GM19395 (cell line): ENCODE results near the gene FOXA1.

ENCODE experiments used
- ATAC-seq: cut with Tn5 transposase; IDR thresholded peaks from one replicate; pipeline ENCODE4 v1.9.1; 2021; ENCODE audit warnings: mild to moderate bottlenecking, moderate library complexity; ENCODE audit not compliant: unreplicated experiment

Gene FOXA1

DNA sequence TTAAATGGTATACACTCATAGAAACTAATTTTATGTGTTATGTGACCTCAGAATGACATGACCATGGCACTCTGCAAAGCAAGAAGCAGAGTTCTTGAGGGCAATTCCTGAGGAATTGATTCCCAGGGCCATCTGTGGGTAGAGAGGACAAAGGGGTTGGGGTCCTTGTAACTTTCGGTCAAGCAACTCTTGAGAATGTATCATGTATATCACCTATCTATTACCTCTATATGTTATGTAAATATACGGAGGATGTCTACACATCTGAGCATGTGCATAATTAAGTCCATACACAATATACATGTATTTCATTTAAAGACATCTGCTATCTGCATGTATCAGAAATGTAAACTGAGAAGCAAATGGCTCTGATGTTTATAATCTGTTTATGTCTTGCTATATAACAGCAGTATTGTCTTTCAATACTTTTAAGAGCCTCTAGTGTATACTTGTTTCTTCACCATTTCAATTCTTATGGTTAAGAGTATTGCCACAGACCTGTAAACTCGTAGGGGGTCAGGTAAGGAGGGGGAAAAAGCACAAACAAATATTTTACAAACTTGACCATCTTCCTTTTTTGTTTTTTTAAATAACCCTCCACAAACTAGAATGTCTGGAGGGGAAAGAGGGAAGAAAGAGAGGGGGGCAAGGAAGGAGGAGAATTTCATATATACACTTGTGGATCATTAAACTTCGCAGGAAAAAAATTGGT, 4.5 kb downstream of the FOXA1 start:
- ATAC-seq: no peak

- ATAC-seq: no peak
Measured at GRCh38 chr14:37589715-37590427, 5.2 kb downstream of the FOXA1 start.

GRCh38 chr14:37588956-37589714, 5.9 kb downstream of the FOXA1 start:
- ATAC-seq: no peak

- ATAC-seq: no peak
Measured at GRCh38 chr14:37588667-37588955, 6.4 kb downstream of the FOXA1 start.

- ATAC-seq: no peak
Measured at GRCh38 chr14:37587881-37588666, 7.0 kb downstream of the FOXA1 start.

- no peak for ATAC-seq
Measured at GRCh38 chr14:37587131-37587803, 7.8 kb downstream of the FOXA1 start.

GRCh38 chr14:37586797-37587130, 8.3 kb downstream of the FOXA1 start:
- ATAC-seq: no peak

- no peak for ATAC-seq
Measured at GRCh38 chr14:37585971-37586796, 8.9 kb downstream of the FOXA1 start.

DNA sequence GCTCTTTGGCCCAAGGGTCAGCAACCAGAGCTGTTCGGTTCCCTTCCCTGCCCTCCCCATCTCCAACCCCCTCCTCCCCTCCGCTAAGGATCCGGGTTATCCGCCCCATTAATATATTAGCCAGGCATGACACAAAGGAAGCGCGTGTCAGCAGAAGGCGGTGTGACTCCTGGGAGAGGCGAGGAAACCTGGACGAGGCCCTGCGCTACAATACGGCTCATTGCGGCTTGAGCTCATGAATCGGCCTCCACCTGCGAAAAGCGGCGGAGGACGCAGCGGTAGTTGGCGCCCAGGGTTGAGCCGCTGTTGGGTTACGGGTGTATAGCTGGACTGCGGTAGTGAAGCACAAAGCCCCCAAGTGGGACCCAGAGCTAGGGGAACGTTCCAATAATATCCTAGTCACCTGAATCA, 9.9 kb downstream of the FOXA1 start:
- ATAC-seq: no peak

DNA sequence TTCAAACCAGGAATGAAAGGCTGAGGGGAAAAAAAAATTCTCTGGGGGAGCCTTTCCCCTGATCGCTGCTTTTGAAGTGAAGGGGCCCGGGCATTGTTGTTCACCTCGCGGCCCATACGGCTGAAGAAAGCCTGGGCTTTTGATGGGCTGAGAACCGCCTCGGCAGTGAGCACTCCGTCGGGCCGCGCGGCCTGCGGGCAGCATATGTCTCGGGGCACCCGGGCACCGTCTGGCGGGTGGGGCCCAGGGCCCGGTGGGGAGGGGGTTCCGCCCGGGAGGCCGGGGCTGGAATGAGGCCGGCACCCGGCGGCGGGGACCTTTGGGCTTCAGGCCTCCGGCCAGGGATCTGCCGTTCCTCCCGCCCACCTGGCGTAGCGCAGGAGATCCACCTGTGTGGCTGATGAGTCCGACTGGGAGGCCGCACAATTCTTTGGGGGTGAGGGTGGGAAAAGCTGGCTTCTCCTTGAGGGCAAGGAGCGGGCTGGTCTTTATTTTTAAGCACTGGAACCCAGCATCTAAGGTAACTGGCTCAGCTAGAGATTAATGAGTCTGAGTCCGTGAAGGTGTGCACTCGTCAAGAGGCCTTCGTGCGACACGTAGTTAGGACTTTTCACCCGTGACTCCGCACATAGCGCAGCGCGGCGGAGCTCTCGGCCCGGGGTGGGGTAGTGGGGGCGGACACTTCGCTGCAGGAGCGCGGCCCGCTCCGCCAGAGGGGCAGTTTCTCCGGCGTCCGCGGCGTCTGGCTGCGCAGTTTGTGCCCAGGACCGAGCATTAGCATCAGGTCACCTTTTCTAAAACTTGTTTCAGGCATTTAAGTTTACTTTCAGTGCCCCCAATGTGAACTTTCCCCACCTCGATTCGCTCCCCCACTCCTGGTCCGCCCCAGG, 10.6 kb downstream of the FOXA1 start:
- ATAC-seq: no peak

- no peak for ATAC-seq
Measured at GRCh38 chr14:37583358-37584210, 11.5 kb downstream of the FOXA1 start.

- no peak for ATAC-seq
Measured at GRCh38 chr14:37580146-37580545, 14.9 kb downstream of the FOXA1 start.

DNA sequence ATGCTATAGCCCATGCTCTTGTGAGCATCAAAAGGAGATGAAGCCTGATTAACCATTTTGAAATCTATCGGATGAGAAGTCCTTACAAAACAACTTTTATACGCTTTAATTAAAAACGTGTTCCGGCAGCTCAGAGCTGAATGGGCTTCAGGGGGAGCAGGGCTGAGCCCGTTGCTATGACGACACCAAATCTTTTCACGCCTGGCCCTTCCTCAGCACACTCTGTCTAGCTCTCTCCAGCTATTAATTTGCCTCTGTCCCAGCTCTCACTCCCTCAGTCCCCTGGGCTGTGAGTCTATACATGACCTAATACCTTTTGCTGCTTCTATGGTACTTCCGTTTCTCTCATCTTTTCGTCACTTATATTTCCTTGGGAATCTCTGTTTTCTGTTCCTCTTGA, 15.8 kb downstream of the FOXA1 start:
- ATAC-seq: no peak

DNA sequence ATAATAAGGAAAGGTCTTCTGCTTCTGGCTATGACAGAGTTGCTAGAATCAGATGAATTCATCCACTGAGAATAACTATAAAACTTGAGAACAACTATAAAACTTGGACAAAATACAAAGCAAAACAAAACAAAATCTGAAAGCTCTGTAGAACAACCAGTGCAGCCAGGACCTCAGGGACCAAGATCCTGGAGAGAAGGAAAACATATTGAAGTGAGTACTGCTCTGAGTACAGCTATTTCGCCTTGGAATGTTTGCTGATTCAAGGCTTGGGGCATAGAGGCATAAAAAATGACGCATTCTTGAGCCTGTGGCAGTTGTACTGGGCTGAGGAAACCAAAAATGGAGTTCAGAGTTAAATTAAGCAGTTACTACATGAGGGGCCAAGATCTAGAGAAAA, 21.7 kb downstream of the FOXA1 start:
- ATAC-seq: no peak

- no peak for ATAC-seq
Measured at GRCh38 chr14:37571391-37571790, 23.7 kb downstream of the FOXA1 start.

GRCh38 chr14:37569729-37570128, 25.3 kb downstream of the FOXA1 start:
- no peak for ATAC-seq

- no peak for ATAC-seq
Measured at GRCh38 chr14:37566811-37567371, 28.2 kb downstream of the FOXA1 start.

- no peak for ATAC-seq
Measured at GRCh38 chr14:37565550-37565949, 29.5 kb downstream of the FOXA1 start.
